Measurements from ENCODE around the gene CARNS1.
"Not testable (repeated sequence)": the region's sequence is repeated elsewhere in the genome, so short reads cannot be mapped to it uniquely, and the experiment has no call there.

CARNS1 gene

DNA sequence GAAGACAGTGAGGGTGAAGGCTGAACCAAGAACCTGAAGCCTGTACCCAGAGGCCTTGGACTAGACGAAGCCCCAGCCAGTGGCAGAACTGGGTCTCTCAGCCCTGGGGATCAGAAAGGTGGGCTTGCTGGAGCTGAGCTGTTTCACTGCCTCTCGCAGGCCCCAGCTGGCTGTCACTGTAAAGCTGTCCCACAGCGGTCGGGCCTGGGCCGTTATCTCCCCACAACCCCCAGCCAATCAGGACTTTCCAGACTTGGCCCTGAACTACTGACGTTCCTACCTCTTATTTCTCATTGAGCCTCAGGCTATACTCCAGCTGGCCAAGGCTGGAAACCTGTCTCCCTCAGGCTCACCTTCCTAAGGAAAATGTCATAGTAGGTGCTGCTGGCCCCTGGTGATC, 17.9 kb upstream of the CARNS1 start:
- no peak for DNase-seq

- no peak for DNase-seq
Measured at GRCh38 chr11:67397986-67398660, 17.4 kb upstream of the CARNS1 start.

DNA sequence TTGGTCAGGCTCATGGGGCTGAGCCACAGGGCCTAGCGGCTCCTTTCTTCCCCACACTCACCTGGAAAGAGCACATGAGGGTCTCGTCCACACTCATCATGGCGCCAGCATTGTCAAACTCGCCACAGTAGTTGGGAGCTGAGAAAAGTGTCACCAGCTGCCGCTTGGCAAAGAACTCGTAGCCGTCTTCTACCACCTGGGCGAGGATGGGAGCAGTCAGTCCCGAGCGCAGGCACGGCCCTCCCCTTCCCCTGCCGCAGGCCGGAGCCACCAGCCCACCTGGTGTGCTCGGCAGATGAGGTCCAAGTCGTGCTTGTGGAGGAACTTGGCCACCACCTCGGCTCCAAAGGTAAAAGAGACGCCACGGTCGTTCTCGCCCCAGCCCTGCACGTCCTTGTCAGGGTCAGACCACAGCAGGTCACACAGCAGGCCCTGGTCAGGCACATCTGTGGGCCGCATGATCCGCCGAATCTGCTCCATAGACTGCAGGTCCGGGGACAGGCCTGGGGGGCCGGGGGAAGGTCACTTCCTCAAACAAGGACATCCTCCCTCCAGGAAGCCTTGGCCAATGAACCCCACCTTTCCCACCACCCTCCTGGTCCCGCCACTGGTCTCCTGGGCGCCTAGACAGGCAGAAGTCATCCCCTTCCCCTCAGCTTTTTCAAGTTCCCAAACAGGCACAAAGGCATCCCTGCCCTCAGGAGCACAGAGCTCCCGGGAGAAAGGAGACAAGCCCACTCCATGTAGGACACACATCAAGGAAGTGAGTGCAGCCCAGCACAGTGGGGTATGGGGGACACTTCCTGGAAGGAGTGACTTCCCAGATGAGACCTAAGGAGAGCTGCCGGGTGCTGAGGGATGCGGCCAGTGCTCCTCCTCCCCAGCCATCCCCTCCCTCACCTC, 16.6 kb upstream of the CARNS1 start:
- DNase-seq = no peak

GRCh38 chr11:67400251-67400941, 15.1 kb upstream of the CARNS1 start:
- no peak for DNase-seq

DNA sequence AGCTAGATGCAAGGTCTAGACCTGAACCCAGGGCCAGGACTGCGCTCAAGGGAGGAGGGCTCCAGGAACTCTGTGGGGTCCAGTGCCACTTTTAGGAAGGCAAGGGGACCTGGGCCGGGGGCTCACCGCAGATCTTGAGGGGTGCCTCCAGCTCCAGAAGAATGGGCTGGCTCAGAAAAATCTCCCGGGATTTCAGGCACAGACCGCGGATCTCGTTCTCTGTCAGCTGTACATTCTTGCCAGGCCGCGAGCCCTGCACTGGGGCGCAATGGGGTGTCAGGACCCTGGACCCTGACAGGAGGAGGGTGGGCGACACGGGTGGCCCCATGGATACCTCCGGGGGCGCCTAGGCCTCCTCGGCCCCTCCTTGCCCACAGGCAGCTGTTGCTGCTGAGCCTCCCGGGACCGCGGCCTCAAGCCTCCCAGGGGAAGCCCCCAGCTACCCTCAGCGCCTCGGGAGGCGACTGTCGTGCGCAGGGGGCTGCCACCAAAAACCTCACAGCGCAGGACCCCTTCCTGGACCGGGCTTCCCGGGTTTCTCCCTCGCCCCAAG, 14.5 kb upstream of the CARNS1 start:
- DNase-seq = no peak

DNA sequence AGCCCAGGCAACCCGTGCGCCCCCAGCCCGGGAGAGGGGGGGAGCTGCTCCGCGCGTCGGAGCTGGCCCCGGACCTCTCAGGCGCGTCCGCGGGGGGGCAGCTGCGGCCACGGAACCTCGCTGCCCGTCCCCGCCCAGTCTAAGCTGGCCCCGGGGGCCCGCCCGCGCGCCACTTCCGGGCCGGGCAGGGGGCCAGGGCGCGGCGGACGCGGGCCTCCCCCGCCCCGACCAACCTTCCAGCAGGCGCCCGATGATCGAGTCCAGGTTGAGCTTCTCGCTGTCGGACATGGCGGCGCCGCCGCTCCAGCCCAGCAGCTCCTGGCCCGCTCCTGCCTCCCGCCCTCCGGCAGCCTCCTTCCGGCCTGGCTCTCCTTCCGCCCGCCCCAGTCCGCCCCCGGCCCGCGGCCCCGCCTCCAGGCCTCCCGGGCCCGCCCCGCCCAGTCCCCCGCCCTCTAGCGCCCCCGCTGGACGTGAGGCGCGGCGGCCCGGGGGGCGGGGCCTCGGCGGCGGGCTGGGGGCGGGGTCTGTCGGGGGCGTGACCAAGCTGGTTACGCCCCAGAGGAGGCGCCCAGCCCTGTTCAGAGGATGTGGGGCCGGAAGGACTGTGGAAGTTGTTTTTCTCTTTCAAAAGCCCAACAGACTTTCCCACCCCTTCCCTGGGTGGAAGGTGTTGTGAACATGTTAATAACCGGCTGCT, 13.8 kb upstream of the CARNS1 start, which contains the start of gene PPP1CA:
TSS of gene PPP1CA (minus strand) at position 364 of the 697 bp plus-strand sequence. CDS start at position 288, 76 bp downstream.
- peak; percentile 90 for DNase-seq

DNA sequence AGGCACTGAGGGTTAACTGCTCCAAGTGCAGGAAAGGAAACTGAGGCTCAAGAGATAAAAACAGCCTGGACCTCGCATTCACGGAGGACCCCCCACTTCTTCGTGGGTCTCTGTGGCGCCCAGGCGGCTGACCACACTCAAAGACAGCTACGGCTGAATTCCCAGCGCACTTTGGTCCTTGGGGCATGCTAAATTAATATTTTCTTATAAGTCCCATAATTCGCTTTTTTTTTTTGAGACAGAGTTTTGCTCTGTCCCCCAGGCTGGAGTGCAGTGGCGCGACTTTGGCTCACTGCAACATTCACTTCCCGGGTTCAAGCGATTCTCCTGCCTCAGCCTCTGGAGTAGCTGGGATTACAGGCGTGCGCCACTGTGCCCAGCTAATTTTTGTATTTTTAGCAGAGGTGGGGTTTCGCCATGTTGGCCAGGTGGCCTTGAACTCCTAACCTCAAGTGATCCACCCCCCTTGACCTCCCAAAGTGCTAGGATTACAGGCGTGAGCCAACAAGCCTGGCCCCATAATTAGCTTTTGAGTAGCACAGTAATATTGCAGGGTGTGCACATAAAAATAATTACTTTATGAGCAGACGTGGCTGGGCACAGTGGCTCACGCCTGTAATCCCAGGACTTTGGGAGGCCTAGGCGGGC, 13.2 kb upstream of the CARNS1 start:
- DNase-seq = not testable (repeated sequence)

- not testable (repeated sequence) for DNase-seq
Measured at GRCh38 chr11:67403085-67403484, 12.4 kb upstream of the CARNS1 start.

DNA sequence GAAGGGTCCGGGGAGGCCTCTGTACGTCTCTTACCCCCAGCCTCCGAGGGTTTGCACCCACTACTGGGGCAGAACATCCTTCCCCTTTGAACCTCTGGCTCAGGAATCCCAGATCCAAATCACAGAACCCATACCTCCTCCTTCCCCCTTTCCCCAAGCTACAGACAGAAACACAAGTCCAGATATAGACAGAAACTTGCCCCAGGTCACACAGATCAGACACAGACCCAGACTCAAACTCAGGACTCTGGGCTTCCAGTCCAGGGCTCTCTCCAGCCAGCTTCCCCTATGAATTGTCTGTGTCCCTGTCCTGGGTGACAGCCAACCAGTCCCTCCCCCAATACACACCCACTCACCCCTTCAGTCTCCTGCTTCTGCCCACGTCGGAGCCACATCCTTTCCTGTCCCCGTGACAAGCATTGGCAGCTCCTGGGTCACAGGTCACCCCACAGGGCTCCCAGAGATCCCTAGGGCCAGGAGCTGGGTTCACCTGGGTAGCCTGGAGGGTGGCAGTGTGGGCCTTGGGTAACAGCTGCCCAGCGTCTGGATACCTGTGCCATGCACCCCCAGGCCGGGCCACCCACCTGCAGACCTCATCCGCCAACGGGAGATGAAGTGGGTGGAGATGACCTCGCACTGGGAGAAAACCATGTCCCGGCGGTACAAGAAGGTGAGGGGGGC, 10.8 kb upstream of the CARNS1 start:
- no peak for DNase-seq

GRCh38 chr11:67405196-67405567, 10.3 kb upstream of the CARNS1 start:
- DNase-seq = no peak

- DNase-seq = no peak
Measured at GRCh38 chr11:67405688-67406339, 9.7 kb upstream of the CARNS1 start.

- DNase-seq = no peak
Measured at GRCh38 chr11:67406420-67406968, 9.0 kb upstream of the CARNS1 start.

- no peak for DNase-seq
Measured at GRCh38 chr11:67406969-67407687, 8.3 kb upstream of the CARNS1 start.

- DNase-seq = no peak
Measured at GRCh38 chr11:67407688-67408163, 7.8 kb upstream of the CARNS1 start.

GRCh38 chr11:67408437-67409200, 6.9 kb upstream of the CARNS1 start:
- no peak for DNase-seq

DNA sequence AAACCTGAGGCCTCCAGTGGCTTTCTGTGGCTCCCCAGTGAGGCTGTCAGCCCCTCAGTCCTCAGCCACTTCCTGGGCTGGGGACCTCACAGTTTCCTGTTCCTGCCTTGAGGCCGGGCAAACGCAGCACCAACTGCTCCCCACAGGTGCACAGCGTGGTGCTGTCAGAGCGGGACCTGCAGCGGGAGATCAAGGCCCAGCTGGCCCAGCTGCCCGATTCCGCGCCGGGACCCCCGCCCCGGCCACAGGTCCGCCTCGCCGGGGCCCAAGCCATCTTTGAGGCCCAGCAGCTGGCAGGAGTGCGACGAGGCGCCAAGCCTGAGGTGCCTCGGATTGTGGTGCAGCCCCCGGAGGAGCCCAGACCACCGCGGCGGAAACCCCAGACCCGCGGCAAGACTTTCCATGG, 6.2 kb upstream of the CARNS1 start:
- peak; percentile 58 for DNase-seq

DNA sequence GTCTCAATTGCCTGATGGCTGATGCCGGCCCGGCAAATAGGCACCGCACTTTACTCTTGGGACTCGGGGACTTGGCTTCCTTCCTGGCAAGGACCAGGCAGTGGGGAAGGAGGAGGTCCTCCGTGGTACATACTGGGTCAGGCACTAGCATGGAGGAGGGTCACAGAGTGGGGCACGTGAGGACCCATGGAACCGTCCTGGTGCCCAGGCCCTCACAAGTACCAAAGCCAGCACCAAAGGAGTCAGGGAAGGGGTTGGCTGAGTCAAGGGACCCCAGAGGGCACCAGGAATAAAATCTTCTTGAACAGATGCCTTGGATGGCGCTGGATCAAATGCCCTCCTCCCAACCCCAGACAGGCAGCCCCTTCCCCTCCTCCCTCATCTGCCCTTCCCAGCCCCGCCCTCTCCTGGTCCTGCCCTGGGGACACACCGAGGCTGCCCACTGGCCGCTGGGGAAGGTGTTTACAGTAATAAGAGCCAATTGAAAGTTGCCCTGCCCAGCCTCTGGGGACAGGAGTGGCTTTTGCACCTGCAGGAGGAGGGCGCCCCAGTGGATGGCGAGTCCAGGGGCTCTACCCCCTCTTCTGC, 5.6 kb upstream of the CARNS1 start:
- DNase-seq = no peak

GRCh38 chr11:67410369-67410831, 5.1 kb upstream of the CARNS1 start:
- no peak for DNase-seq
